Neural progenitor cell (in vitro differentiated cells): Measurements from ENCODE around the gene RREB1. TPM values are rescaled to one million over a fixed set of nuclear protein-coding genes. Genes with fewer than 3 reads are reported as not detected.

Experiments used
- DNase-seq: peaks from one replicate; pipeline ENCODE4 v3.0.0-alpha.2; 2016; ENCODE audit warnings: low spot score
- H2AFZ ChIP-seq: fragments of 200-600 bp; sonication (generic); replicated peaks from 2 replicates; pipeline ENCODE4 v1.6.1; 2016; ENCODE audit warnings: antibody characterized with exemption
- H3F3A ChIP-seq: fragments of 200-600 bp; sonication (generic); 2 replicates; pipeline ENCODE4 v1.6.1; 2016; ENCODE audit warnings: antibody characterized with exemption, low read depth
- H3K27ac ChIP-seq: fragments of 200-600 bp; sonication (generic); 2 replicates; pipeline ENCODE4 v1.5.1; 2016; ENCODE audit warnings: mild to moderate bottlenecking
- H3K27me3 ChIP-seq: fragments of 200-600 bp; sonication (generic); 2 replicates; pipeline ENCODE4 v1.6.1; 2016; ENCODE audit warnings: mild to moderate bottlenecking, moderate library complexity
- H3K36me3 ChIP-seq: fragments of 200-600 bp; sonication (generic); 2 replicates; pipeline ENCODE4 v1.5.1; 2016
- H3K4me1 ChIP-seq: fragments of 200-600 bp; sonication (generic); 2 replicates; pipeline ENCODE4 v1.6.1; 2016; ENCODE audit warnings: mixed run types
- H3K4me2 ChIP-seq: fragments of 200-600 bp; sonication (generic); 2 replicates; pipeline ENCODE4 v1.6.1; 2016
- H3K4me3 ChIP-seq: fragments of 200-600 bp; sonication (generic); 2 replicates; pipeline ENCODE4 v1.5.1; 2016
- H3K79me2 ChIP-seq: fragments of 200-600 bp; sonication (generic); 2 replicates; pipeline ENCODE4 v1.6.1; 2016; ENCODE audit warnings: low read depth
- H3K9ac ChIP-seq: fragments of 200-600 bp; sonication (generic); 2 replicates; pipeline ENCODE4 v1.6.1; 2016
- H3K9me3 ChIP-seq: fragments of 200-600 bp; sonication (generic); 2 replicates; pipeline ENCODE4 v1.5.1; 2016; ENCODE audit warnings: low read depth
- H4K20me1 ChIP-seq: fragments of 200-600 bp; sonication (generic); 2 replicates; pipeline ENCODE4 v1.6.1; 2016; ENCODE audit warnings: low read depth
- H3K27ac Mint-ChIP-seq: 3 replicates; pipeline ENCODE4 v1.8.0; 2021; ENCODE audit warnings: mixed read lengths
- H3K27me3 Mint-ChIP-seq: 2 replicates; pipeline ENCODE4 v1.8.0; 2022; ENCODE audit warnings: low read depth, mild to moderate bottlenecking, inconsistent platforms, moderate library complexity, mixed read lengths; ENCODE audit not compliant: insufficient read depth
- H3K36me3 Mint-ChIP-seq: 3 replicates; pipeline ENCODE4 v1.8.0; 2021; ENCODE audit warnings: mixed read lengths
- H3K4me1 Mint-ChIP-seq: 3 replicates; pipeline ENCODE4 v1.8.0; 2021; ENCODE audit warnings: mixed read lengths
- H3K4me3 Mint-ChIP-seq: 3 replicates; pipeline ENCODE4 v1.8.0; 2021; ENCODE audit warnings: mild to moderate bottlenecking, moderate library complexity, mixed read lengths
- H3K9me3 Mint-ChIP-seq: 3 replicates; pipeline ENCODE4 v1.8.0; 2020; ENCODE audit warnings: mixed read lengths
- EZH2 ChIP-seq: fragments of 200-600 bp; sonication (generic); IDR thresholded peaks from 2 replicates; pipeline ENCODE4 v1.6.1; 2017; ENCODE audit warnings: antibody characterized with exemption, mild to moderate bottlenecking, moderate library complexity
- EZH2phosphoT487 ChIP-seq: fragments of 200-600 bp; sonication (generic); IDR thresholded peaks from 2 replicates; pipeline ENCODE4 v1.6.1; 2017; ENCODE audit warnings: antibody characterized with exemption
- total RNA-seq: library from RNA; depleted of rRNA; stranded (reverse); fragments of >200 nt; gene quantifications from 2 replicates; pipeline ENCODE4 v1.2.3, GENCODE V29; 2015; ENCODE audit warnings: low replicate concordance
- TF ChIP-seq, protein P1 (sequence below): fragments of 200-600 bp; sonication (generic); IDR thresholded peaks from 2 replicates; pipeline ENCODE4 v1.5.1; 2017; ENCODE audit warnings: antibody characterized with exemption, mild to moderate bottlenecking

The RREB1 gene
- total RNA-seq, 1 donor from 2014 or later, result 12.1 TPM

- Histone ChIP-seq H3K9me3 (no peaks in the 10 kb centered on the region), H3K36me3 (no peaks in the 10 kb centered on the region), H3K27ac (no peak overlapping the region), H2AFZ (no peak overlapping the region), H3K79me2 (no peaks in the 10 kb centered on the region), H4K20me1 (no peaks in the 10 kb centered on the region), H3K4me1 (peaks cover 19% of the 10 kb centered on the region), H3K4me3 (no peak overlapping the region), H3K9ac (no peak overlapping the region), H3K27me3 (no peaks in the 10 kb centered on the region), H3K4me2 (no peak overlapping the region), H3F3A (peaks cover 12% of the 10 kb centered on the region)
- H3K36me3 Mint-ChIP-seq, result peaks cover 12% of the 10 kb centered on the region
- TF ChIP-seq, protein P1, sequence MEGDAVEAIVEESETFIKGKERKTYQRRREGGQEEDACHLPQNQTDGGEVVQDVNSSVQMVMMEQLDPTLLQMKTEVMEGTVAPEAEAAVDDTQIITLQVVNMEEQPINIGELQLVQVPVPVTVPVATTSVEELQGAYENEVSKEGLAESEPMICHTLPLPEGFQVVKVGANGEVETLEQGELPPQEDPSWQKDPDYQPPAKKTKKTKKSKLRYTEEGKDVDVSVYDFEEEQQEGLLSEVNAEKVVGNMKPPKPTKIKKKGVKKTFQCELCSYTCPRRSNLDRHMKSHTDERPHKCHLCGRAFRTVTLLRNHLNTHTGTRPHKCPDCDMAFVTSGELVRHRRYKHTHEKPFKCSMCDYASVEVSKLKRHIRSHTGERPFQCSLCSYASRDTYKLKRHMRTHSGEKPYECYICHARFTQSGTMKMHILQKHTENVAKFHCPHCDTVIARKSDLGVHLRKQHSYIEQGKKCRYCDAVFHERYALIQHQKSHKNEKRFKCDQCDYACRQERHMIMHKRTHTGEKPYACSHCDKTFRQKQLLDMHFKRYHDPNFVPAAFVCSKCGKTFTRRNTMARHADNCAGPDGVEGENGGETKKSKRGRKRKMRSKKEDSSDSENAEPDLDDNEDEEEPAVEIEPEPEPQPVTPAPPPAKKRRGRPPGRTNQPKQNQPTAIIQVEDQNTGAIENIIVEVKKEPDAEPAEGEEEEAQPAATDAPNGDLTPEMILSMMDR, result no peak
- TF ChIP-seq EZH2phosphoT487, result no peak
- no peak for TF ChIP-seq EZH2
- no peak for DNase-seq
- H3K4me3 Mint-ChIP-seq, result no peak overlapping the region
- no peaks in the 10 kb centered on the region for H3K9me3 Mint-ChIP-seq
- peaks cover 33% of the 10 kb centered on the region for H3K4me1 Mint-ChIP-seq
- peaks cover 4% of the 10 kb centered on the region for H3K27me3 Mint-ChIP-seq
- H3K27ac Mint-ChIP-seq, result no peak overlapping the region
Measured at GRCh38 chr6:7238526-7238899, 130.8 kb downstream of the RREB1 start.

DNA sequence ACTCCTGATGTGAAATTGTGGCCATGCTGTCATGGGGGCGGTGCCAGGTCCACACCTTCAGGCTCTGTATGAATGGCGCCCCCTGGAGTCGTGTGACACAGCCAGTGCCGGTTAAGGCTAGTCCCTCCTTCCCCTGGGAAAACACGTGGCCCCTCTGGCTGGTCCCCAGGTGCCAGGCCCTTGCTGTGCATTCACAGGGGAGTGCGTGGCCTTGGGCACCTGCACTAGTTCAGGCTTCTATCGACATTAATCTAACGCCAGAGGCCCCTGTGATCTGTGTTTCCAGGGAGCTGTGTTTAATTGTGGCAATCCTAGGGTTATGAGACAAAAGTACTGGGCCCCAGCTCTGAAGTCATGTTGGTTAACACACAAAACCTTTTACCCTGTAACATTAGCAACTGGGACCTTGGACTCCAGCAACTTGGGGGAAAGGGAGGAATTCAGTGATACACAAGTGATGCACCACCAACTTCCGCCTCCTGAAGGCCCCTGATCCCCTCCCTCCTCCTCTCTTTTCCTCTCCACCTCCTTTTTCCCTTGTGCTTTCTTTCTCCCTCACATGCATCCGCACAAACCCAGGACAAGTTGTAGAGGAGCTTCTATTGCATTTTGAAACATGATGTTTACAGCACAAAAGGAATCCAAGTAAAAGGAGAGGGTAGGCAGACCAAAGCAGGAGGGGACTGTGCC is 131.3 kb downstream of the RREB1 start:
- no peaks in the 10 kb centered on the region for H3K27me3 ChIP-seq
- peak; percentile 88 for DNase-seq
- Mint-ChIP-seq H3K4me3 (no peak overlapping the region), H3K36me3 (peaks cover 8% of the 10 kb centered on the region), H3K27ac (no peak overlapping the region), H3K9me3 (no peaks in the 10 kb centered on the region), H3K4me1 (peaks cover 36% of the 10 kb centered on the region), H3K27me3 (peaks cover 4% of the 10 kb centered on the region)
- no peak overlapping the region for H3K27ac ChIP-seq
- TF ChIP-seq, protein P1, result peak; percentile 79
- no peak for TF ChIP-seq EZH2
- H3K9me3 ChIP-seq, result no peaks in the 10 kb centered on the region
- no peak overlapping the region for H2AFZ ChIP-seq
- no peaks in the 10 kb centered on the region for H3K79me2 ChIP-seq
- no peaks in the 10 kb centered on the region for H3K36me3 ChIP-seq
- peaks cover 12% of the 10 kb centered on the region for H3F3A ChIP-seq
- peaks cover 22% of the 10 kb centered on the region for H3K4me1 ChIP-seq
- no peaks in the 10 kb centered on the region for H4K20me1 ChIP-seq
- no peak overlapping the region for H3K9ac ChIP-seq
- H3K4me3 ChIP-seq, result no peak overlapping the region
- H3K4me2 ChIP-seq, result no peak overlapping the region

GRCh38 chr6:7239590-7239948 is 131.8 kb downstream of the RREB1 start:
- H3K36me3 Mint-ChIP-seq, result peaks cover 5% of the 10 kb centered on the region
- peaks cover 22% of the 10 kb centered on the region for H3K4me1 ChIP-seq
- no peaks in the 10 kb centered on the region for H3K9me3 Mint-ChIP-seq
- H3K27ac Mint-ChIP-seq, result no peak overlapping the region
- DNase-seq, result no peak
- H3K27ac ChIP-seq, result no peak overlapping the region
- H3K36me3 ChIP-seq, result no peaks in the 10 kb centered on the region
- H3K4me2 ChIP-seq, result no peak overlapping the region
- no peak overlapping the region for H3K9ac ChIP-seq
- H3K79me2 ChIP-seq, result no peaks in the 10 kb centered on the region
- H3K27me3 ChIP-seq, result no peaks in the 10 kb centered on the region
- peaks cover 36% of the 10 kb centered on the region for H3K4me1 Mint-ChIP-seq
- peaks cover 12% of the 10 kb centered on the region for H3F3A ChIP-seq
- TF ChIP-seq EZH2, result no peak
- TF ChIP-seq EZH2phosphoT487, result no peak
- TF ChIP-seq, protein P1, result no peak
- no peak overlapping the region for H3K4me3 ChIP-seq
- H4K20me1 ChIP-seq, result no peaks in the 10 kb centered on the region
- no peak overlapping the region for H3K4me3 Mint-ChIP-seq
- no peak overlapping the region for H2AFZ ChIP-seq
- no peaks in the 10 kb centered on the region for H3K9me3 ChIP-seq
- peaks cover 4% of the 10 kb centered on the region for H3K27me3 Mint-ChIP-seq
